GM12801 (cell line): ENCODE measurements around the gene CDKL5.

Experiments
- TF ChIP-seq, protein P1 (sequence below): IDR thresholded peaks from one replicate; pipeline ENCODE4 v1.5.1; 2011; ENCODE audit warnings: control low read depth; ENCODE audit not compliant: insufficient read length; ENCODE audit errors: extremely low read depth

The CDKL5 gene

DNA sequence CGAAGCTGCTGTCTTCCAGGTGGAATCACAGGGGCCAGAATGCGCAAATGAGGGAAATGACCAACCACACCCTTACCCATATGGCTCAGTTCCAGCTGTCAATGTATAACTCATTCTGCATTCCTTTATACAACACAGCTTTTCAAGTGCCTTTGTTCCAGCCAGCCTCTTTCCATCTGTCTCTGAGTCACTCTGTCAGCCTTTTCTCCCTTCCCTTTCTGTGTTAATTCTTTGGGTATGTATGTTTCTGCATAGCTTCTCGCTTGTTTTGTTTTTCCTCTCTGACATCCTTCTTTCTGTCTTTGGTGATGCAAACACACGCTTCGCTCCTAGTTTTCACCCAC, 192.0 kb downstream of the CDKL5 start:
- TF ChIP-seq, protein P1, sequence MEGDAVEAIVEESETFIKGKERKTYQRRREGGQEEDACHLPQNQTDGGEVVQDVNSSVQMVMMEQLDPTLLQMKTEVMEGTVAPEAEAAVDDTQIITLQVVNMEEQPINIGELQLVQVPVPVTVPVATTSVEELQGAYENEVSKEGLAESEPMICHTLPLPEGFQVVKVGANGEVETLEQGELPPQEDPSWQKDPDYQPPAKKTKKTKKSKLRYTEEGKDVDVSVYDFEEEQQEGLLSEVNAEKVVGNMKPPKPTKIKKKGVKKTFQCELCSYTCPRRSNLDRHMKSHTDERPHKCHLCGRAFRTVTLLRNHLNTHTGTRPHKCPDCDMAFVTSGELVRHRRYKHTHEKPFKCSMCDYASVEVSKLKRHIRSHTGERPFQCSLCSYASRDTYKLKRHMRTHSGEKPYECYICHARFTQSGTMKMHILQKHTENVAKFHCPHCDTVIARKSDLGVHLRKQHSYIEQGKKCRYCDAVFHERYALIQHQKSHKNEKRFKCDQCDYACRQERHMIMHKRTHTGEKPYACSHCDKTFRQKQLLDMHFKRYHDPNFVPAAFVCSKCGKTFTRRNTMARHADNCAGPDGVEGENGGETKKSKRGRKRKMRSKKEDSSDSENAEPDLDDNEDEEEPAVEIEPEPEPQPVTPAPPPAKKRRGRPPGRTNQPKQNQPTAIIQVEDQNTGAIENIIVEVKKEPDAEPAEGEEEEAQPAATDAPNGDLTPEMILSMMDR = no peak

DNA sequence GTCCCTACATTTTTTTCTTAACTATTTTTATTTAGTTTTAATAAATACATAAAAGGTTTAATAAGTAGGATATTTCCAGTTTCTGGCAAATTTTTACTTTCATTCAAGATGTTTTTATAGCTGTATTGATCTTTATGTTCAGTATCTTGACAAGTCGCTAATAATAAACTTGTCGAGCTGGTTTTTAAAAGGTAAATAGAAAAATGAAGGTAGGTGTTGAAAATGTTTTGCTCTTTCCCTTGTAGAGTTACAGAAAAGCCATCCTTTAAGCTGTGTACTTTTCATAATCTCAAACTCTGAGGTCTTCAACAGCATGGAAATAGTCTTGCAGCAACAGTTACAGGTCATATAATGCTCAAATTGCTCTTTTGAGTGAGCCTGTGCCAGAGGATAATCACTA, 193.9 kb downstream of the CDKL5 start:
- TF ChIP-seq, protein P1 = no peak

DNA sequence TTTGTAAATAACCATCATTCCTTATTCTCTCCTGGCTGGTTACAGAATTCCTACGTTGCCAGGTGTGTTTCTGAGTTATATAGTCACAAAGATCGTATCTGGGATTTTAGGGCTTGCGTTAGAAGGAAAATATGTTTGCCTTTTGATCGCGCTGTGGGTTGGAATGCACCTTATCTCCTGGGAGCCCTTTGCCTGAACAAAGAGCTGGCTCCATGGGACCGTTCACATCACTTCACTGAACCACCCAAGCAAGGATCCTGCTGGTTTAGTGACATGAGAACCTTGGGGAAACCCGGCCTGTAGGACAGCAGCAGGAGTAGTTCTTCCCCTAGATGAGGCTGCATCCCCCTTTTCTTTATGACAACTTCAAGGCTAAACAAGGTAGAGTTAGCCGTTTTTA, 194.9 kb downstream of the CDKL5 start:
- TF ChIP-seq, protein P1 = no peak

DNA sequence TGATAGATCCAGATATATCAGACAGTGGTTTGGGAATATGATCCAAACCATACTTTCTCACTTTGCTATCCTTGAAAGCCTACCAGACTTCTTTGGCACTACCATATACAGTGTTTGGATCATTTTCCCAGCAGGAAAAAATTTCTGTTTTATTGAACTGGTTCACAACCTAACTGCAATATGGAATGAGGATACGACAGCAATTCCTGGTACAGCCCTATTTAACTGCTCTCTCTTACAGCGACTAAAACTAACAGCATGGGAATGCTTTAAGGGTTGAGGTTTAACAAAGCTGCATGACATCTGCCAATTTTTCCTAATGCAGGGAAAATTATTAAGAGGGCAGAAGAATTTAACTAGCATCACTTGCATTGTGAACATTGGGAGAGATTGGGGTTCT, 199.2 kb downstream of the CDKL5 start:
- TF ChIP-seq, protein P1 = no peak

DNA sequence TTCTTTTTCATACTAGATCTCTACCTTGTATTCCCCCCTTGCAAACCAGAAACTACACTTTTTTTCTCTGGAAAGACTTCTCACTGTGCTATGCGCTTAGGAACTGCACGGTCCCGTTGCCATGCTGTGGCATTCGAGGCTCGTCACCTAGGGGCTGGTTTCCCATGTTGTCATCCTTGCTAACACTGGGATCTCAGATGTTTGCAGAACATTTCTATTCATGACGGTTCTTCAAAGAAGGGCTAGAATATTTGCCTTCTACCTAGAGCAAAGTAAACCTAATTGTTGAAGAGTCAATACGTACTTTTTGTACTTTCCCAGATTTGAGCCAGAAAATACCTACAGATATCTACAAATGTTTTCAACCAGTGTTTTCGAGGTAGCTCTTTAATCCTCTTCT, 205.5 kb downstream of the CDKL5 start:
- TF ChIP-seq, protein P1 = no peak

DNA sequence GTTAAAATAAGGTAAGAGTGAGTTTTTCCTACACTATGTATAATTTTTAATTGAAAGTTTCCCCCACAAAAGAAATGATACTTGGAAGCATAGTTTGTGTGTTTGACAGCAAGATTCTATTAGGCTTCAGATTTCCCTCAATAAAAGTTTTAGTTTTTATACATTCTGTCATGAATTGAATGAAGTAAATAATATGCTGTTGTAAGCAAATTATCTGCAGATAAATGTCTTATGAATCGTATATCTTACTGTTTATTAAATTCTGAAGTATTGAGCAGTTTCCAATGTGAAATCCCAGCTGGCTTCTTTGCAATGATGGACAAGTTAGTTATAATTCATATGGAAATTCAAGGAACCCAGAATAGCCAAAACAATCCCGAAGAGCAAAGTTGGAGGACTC, 213.0 kb downstream of the CDKL5 start:
- TF ChIP-seq, protein P1 = no peak

DNA sequence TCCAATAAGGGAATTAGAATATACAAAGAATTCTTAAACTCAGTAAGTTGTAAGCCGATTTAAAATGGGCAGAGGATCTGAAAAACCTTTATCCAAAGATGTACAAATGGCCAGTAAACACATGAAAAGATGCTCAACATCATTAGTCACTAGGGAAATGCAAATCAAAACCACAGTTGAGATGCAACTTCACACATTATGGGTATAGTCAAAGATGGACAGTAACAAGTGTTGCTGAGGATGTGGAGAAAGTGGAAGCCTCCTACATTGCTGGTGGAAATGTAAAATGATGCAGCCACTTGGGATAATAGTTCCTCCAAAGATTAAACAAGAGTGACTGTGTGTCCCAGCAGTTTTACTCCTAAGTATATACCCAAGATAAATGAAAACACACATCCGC, 213.9 kb downstream of the CDKL5 start:
- TF ChIP-seq, protein P1 = no peak

DNA sequence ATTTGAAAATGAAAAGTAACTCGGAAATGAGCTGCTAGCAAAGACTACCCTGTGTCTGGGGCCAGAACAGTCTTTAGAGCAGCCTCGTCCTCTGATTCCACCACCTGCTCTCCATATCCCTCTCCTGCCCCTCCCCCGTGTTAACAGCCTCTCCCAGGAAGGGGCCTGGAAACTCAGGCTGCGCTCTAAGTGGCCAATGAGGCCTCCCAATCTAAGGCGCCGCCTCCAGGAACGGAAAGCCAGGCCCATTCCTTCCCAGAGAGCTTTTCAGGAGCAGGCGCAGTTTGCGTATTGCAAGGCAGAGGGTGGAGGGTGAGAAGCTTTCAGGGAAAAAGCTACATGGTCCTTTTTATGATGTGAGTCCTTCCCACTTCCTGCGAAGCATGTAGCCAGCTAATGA, 215.3 kb downstream of the CDKL5 start:
- TF ChIP-seq, protein P1 = no peak
